ENCODE measurements around the gene TRIP13. TPM values are rescaled to one million over a fixed set of nuclear protein-coding genes. Genes with fewer than 3 reads are reported as not detected.
A peak's percentile ranks its signal among the peaks of the same experiment; 100 is the strongest.

TRIP13 gene
- total RNA-seq, 1 donor from 2014 or later, result 0.48 TPM

- ATAC-seq (ENCODE audit: poor library complexity) (peak; percentile 96), DNase-seq (peak; percentile 90)
- intact Hi-C loops (cut with DNase I), result no loop called here
Observed at GRCh38 chr5:885529-885928, 7.2 kb upstream of the TRIP13 start.

GRCh38 chr5:886036-886435 is 6.6 kb upstream of the TRIP13 start:
- intact Hi-C loops (cut with DNase I), result no loop called here
- ATAC-seq (ENCODE audit: poor library complexity) (peak; percentile 11), DNase-seq (no peak)

- DNase-seq, result no peak
- ATAC-seq (ENCODE audit: poor library complexity), result no peak
- intact Hi-C loops (cut with DNase I), result no loop called here
Observed at GRCh38 chr5:886716-887325, 5.9 kb upstream of the TRIP13 start.

GRCh38 chr5:887947-888637 is 4.6 kb upstream of the TRIP13 start:
- intact Hi-C loops (cut with DNase I), result no loop called here
- DNase-seq, result no peak
- no peak for ATAC-seq (ENCODE audit: poor library complexity)

GRCh38 chr5:888638-889035 is 4.0 kb upstream of the TRIP13 start:
- no peak for DNase-seq
- intact Hi-C loops (cut with DNase I), result no loop called here
- no peak for ATAC-seq (ENCODE audit: poor library complexity)

GRCh38 chr5:889075-889710 is 3.5 kb upstream of the TRIP13 start:
- ATAC-seq (ENCODE audit: poor library complexity), result no peak
- intact Hi-C loops (cut with DNase I), result no loop called here
- no peak for DNase-seq

GRCh38 chr5:891117-891836 is 1.4 kb upstream of the TRIP13 start:
- intact Hi-C loops (cut with DNase I), result no loop called here
- ATAC-seq (ENCODE audit: poor library complexity) (no peak), DNase-seq (no peak)

- DNase-seq, result no peak
- ATAC-seq (ENCODE audit: poor library complexity), result peak; percentile 35
- intact Hi-C loops (cut with DNase I), result no loop called here
Observed at GRCh38 chr5:891837-892393, 769 bp upstream of the TRIP13 start.

GRCh38 chr5:893137-893506 is 438 bp downstream of the TRIP13 start:
- intact Hi-C loops (cut with DNase I), result no loop called here
- DNase-seq (no peak), ATAC-seq (ENCODE audit: poor library complexity) (no peak)

- DNase-seq, result no peak
- intact Hi-C loops (cut with DNase I), result no loop called here
- ATAC-seq (ENCODE audit: poor library complexity), result no peak
Observed at GRCh38 chr5:893711-894110, 1.0 kb downstream of the TRIP13 start.

GRCh38 chr5:900781-901180 is 8.1 kb downstream of the TRIP13 start:
- intact Hi-C loops (cut with DNase I), result no loop called here
- DNase-seq, result no peak
- no peak for ATAC-seq (ENCODE audit: poor library complexity)

- ATAC-seq (ENCODE audit: poor library complexity) (peak; percentile 78), DNase-seq (no peak)
- intact Hi-C loops (cut with DNase I), result no loop called here
Observed at GRCh38 chr5:902129-902916, 9.6 kb downstream of the TRIP13 start.

GRCh38 chr5:903756-904096 is 11.0 kb downstream of the TRIP13 start:
- intact Hi-C loops (cut with DNase I), result loop anchor here (2.0 kb wide), 1 partner anchor 231 kb away; no protein-coding TSS in a partner anchor
- no peak for DNase-seq
- no peak for ATAC-seq (ENCODE audit: poor library complexity)

- no peak for DNase-seq
- intact Hi-C loops (cut with DNase I), result loop anchor here (2.0 kb wide), 1 partner anchor 232 kb away; no protein-coding TSS in a partner anchor
- ATAC-seq (ENCODE audit: poor library complexity), result no peak
Observed at GRCh38 chr5:905139-905642, 12.5 kb downstream of the TRIP13 start.

- intact Hi-C loops (cut with DNase I), result no loop called here
- DNase-seq (no peak), ATAC-seq (ENCODE audit: poor library complexity) (no peak)
Observed at GRCh38 chr5:907366-907910, 14.8 kb downstream of the TRIP13 start.

- no peak for ATAC-seq (ENCODE audit: poor library complexity)
- intact Hi-C loops (cut with DNase I), result no loop called here
Observed at GRCh38 chr5:908172-908571, 15.5 kb downstream of the TRIP13 start.

GRCh38 chr5:909086-909485 is 16.4 kb downstream of the TRIP13 start:
- intact Hi-C loops (cut with DNase I), result no loop called here
- ATAC-seq (ENCODE audit: poor library complexity) (no peak), DNase-seq (no peak)

More at GRCh38 chr5:908172-908571, 15.5 kb downstream of the TRIP13 start:
- DNase-seq, result no peak

Data from Right ventricle myocardium superior (tissue), 1 donor.